DMS153 treated with DMSO at 0.1 percent for 48 hours (cell line): Measurements from ENCODE around the gene WDR4.
"Not testable (repeated sequence)": the region's sequence is repeated elsewhere in the genome, so short reads cannot be mapped to it uniquely, and the experiment has no call there.

Source experiments
- DNase-seq: peaks from one replicate; lab custom pipeline; 2025; ENCODE audit not compliant: unreplicated experiment; lab: John Stamatoyannopoulos, UW

Gene WDR4

DNA sequence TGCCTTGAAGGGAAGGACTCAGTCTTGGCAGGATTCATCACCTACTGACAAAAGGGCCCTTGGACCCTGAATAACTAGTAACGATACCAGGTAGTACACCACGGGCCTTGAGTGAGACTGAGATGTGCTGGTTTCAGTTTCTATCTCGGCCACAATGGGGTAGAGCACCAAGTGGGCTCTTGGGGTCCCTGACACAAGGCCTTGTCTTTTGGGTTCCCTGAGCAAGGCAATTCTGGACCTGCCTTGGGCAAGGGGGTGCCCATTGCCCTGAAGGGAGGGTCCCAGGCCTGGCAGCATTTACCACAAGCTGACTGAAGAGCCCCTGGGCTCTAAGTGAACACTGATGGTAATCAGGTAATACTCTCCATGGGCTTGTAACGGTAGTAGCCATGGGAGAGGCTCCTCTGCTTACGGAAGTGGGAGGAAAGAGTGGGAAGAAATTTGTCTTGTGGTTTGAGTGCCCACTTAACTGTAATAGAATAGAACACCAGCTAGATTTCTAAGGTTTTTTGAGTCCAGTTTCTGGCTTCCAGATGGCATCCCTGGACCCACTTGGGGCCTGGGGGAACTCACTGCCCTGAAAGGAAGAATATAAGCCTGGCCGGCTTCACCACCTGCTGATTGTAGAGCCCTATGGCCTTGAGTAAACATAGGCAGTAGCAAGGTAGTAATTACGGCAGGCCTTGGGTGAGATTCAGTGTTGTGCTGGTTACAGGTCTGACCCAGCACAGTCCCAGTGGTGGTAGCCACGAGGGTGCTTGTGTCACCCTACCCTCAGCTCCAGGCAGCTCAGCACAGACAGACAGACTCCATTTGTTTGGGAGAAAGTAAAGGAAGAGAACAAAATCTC is 58.5 kb downstream of the WDR4 start:
- DNase-seq: peak; percentile 11

- DNase-seq: no peak
These were observed 59.3 kb downstream of the WDR4 start for GRCh38 chr21:42819861-42820615.

DNA sequence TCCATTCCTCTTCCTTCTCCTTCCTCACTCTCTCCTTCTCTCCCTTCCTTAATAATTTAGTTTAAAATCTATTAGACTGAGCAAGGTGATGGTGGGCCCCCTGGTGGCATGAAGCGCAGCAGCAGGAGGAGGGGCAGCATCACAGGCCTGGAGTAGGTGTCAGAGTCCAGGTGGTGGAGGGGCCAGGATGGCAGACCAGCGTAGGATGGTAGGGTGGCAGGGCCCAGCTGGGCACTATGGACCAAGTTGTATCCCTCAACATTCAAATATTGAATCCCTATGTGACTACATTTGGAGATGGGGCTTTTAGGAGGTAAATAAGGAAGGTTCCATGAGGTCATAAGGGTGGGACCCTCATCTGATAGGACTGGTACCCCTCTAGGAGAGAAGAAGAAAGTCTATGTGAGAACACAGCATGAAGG is 61.0 kb downstream of the WDR4 start:
- DNase-seq: peak; percentile 20

- no peak for DNase-seq
These were observed 64.1 kb downstream of the WDR4 start for GRCh38 chr21:42815217-42815616.

- DNase-seq: not testable (repeated sequence)
These were observed 66.7 kb downstream of the WDR4 start for GRCh38 chr21:42812528-42813241.

- no peak for DNase-seq
These were observed 67.4 kb downstream of the WDR4 start for GRCh38 chr21:42811960-42812359.

GRCh38 chr21:42809577-42810475 is 69.5 kb downstream of the WDR4 start:
- DNase-seq: no peak

DNA sequence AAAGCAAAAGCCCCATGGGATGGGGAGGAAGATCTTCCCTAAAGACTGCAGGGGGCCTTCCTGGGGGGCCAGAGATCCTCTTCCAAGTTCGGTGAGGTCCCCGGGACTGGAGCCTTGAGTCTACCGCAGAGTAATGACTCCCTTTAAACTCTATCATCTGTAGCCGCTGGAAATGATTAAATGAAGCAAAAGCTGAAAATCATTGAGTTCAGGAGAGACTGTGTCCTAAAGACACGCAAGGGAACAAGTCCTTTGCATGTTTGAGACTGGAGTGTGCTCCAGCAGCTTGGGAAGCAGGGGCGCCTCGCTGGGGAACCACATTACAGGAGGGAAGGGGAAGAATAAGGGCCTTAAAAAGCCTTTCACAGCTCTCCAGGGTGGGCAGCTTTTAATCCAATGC is 70.2 kb downstream of the WDR4 start:
- no peak for DNase-seq

GRCh38 chr21:42807938-42808613 is 71.3 kb downstream of the WDR4 start:
- no peak for DNase-seq

DNA sequence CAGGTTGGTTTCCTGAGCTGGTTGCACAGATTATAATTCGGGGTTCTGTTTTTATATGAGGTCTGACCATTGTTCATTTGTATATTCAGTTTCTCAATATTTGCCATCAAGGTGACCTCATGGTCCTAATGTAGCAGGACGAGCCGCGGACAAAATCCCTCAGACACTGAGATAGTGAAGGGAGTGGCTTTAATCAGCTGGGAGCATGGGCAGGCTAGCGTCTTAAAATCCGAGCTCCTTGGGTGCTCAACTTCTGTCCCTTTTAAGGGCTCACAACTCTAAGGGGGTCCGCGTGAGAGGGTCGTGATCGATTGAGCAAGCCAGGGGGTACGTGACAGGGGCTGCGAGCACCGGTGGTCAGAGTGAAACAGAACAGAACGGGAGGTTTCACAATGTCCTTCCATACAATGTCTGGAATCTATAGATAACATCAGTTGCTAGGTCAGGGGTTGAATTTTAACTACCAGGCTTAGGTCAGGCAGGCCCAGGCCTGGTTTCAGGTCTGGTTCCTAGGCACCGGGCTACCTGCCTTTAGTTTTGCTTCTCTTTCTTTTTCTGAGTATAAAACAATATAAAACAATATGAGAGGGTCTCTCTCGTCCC is 71.9 kb downstream of the WDR4 start:
- DNase-seq: not testable (repeated sequence)

DNA sequence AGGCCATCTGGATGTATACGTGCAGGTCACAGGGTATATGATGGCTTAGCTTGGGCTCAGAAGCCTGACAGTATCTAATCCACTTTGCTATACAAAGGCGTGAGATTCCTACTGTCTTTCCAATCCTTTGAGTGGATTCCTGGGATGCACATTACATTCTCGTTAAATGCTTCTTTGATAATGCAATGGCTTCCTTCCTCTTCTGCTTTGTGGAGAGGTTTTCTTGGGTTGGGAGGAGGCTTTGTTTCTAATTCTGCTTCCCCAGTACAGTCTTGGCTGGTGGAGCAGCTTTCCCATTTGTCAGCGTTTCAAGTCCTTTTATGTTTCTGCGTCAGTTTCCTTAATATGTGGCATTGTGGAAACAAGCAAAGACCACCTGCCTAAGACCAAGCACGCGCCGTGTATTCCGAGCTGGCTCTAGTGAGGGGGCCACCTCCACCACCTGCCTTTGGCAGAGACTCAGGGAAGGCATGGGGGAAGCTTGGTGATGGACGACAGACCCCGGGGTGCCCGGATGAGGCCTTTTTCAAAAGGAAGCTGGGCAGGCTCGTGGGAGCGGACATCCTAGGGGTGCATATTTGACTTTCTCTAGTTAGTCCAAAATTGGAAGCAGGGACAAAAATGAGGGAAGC is 72.7 kb downstream of the WDR4 start:
- no peak for DNase-seq

GRCh38 chr21:42801616-42802015 is 77.7 kb downstream of the WDR4 start:
- not testable (repeated sequence) for DNase-seq

- DNase-seq: no peak
These were observed 79.4 kb downstream of the WDR4 start for GRCh38 chr21:42799948-42800347.

DNA sequence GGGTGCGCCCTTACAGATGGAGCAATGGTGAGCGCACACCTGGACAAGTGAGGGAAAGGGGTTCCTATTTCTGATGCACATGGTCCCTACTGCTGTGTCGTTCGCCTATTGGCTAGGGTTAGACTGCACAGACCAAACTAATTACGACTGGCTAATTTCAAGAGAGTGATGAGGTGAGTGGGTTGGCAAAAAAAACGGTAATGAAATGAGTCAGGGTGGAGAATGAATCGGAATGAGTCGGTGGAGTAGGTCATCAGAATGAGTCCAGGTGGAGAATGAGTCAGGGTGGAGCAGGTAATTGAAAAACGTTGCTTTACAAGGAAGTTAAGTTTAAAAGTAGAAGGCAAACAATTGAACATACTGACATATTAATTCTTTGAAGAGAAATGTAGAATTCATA is 79.8 kb downstream of the WDR4 start:
- no peak for DNase-seq
